H4 (cell line): Measurements from ENCODE around the gene GRIA1. TPM values are rescaled to one million over a fixed set of nuclear protein-coding genes. Genes with fewer than 3 reads are reported as not detected.

Source experiments
- DNase-seq: peaks from one replicate; pipeline ENCODE4 v3.0.0-alpha.2; 2015; ENCODE audit warnings: low spot score
- total RNA-seq: library from RNA; depleted of rRNA; stranded (reverse); fragments of >200 nt; shearing (Covaris generic); gene quantifications from 2 replicates; pipeline ENCODE4 v1.2.3, GENCODE V29; 2014

GRIA1 gene
- total RNA-seq, 1 experiment from 2014 or later: not detected

DNA sequence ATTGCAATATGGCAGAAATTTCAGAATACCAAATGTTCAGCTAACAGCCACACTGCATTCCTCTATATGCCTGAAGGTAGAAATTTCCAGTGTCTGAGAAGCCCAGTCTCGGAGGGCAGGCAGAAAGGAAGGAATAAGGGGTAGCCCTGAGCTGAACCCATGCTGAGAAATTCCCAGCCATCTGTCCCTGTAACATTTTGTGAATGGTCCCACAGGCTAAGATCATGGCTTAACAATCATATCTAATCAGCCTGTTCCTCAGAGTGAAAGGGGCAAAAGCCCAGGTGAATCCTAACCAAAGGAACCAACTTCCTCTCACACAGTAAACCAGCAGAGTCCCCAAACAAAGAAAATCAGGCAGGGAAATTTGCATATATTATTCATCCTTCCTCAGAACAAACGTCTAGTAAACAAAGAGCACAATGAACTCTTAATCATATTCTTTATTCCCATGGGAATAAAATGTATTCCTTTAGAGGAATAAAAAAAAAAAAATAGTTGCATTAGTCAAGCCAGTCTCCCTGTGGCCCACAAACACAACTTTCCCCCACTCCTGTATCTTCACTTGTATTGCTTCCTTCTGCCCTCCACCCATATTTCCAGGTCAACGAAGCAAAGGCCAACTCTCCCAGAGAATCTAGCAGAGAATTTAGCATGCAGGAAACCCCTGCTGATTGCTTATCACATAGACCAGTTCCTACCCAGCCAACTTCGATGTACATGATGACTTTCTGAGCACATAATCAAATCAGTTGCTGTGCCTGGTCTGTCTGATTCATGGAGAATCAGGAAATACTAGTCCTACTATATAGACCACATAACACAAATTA, 290.6 kb downstream of the GRIA1 start:
- no peak for DNase-seq

DNA sequence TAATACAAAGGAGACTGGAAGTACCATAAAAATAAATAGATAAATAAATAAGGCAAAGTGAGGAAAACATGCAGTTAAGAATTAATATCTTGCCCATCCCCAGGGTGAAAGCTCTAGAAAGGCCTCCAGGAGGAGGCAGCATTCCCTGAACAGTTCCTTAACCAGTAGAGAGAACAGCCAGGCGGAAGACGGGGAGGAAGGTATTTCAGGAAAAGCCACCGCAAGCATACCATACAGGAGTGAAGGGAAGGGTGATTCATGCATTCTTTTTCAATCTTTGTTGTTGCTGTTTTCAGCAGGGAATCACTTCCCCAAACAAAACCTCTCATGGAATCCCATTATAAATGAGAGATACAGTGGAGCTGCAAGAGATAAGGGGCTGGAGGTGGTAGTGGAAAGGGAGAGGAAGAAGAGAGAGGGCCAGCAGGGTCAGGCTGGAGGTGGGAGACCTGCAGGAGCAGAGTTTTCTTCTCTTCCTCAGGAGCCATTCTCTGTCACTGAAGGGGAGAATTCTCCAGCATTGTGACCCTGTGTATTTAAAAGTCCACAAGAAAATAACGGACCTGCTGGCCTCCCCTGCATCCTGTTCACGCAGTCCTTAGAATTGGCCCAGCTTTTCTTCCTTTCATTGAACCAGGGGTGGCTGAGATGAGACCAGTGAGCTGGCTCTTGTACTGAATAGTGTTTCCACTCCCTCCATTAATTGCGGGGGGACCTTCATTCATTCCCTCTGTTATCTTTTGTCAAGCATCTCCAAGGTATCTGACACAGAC, 292.3 kb downstream of the GRIA1 start:
- no peak for DNase-seq

DNA sequence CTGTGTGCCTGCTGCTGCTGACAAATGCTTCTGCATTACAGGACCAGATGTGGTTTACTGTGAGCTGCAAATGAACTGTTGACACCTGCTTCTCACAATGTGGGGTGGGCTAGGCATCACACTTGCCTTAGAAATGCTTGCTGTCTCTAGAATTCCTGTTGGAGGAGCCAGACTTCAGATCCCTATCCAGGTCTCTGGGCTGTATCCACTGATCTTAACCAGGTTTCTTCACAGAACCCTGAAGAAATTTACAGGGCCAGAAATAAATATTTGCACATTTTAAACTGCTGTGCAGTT, 292.8 kb downstream of the GRIA1 start:
- DNase-seq: no peak

DNA sequence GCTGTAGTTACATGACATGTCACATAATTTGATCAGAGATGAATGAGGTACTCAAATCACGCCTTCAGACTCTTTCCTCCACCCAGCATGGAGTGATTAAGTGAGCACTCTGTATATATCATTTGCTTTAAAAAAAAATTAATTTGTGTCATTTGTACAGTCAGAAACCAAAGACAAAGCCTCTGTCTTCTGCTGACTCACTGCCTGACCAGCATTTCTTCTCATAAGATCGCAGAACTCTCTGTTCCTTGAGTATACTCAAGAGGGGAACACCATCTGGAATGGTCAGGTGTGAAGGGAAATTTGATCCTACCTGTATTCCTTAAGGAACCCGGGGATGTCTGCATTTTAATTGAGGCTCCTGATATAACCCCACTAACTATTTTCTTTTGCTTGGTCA, 293.8 kb downstream of the GRIA1 start:
- DNase-seq: no peak

DNA sequence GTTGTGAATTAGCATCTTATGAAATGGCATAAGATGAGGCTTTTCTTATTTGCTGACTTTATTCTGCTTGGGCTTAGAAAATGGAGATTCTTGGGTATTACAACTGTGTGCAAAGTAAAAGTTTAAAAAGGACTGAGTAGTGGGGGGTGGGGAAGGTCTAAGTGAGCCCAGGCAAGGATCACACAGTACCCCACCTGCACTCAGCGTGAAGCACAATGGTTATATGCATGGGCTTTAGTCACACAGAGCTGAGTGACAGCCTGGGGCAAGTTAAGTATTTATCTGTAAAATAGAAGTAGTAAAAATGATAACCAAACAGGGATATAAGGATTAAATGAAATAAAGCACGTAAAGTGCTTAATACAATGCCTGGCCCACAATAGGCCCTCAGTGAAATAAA, 300.9 kb downstream of the GRIA1 start:
- DNase-seq: no peak

GRCh38 chr5:153792305-153792704, 301.8 kb downstream of the GRIA1 start:
- DNase-seq: no peak

DNA sequence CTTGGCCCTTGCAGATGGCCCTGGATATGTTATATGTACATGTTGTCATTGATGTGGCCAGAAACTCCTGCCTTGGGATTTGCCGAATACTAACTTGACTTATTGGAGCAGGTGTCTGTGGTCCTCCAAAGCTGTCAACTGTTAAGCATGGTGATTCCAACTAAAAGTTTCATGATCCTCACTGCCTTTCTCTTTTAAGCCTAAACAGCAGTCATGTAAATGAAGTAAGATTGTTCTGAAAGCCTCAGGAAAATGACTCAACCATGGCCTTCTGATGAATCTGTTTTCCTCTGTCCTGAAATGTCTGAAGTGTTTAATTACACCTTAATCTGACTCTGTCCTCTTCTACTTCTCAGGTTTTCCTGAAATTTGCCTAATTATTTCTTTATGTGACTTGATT, 303.2 kb downstream of the GRIA1 start:
- no peak for DNase-seq

GRCh38 chr5:153794327-153794726, 303.9 kb downstream of the GRIA1 start:
- no peak for DNase-seq

DNA sequence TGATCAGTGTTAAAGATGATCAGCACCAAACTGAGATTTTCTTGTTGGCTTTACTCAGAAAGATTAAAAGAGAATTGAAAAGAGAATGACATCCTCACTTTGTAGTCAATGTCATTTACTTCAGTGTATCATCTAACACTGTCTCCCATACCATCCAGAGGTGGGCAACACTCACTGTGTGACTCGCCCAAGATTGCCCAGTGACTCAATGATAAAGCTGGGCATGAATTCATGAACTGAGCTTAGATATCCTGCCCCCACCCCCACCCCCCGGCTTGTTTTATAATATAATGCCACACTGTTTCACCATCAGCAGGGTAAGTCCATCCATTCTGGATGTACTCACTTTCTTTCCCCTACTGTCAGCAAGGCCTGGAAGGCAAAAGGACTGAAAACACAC, 306.1 kb downstream of the GRIA1 start:
- no peak for DNase-seq

GRCh38 chr5:153797484-153797883, 307.0 kb downstream of the GRIA1 start:
- DNase-seq: no peak

- DNase-seq: no peak
Observed at GRCh38 chr5:153798830-153799229, 308.4 kb downstream of the GRIA1 start.

DNA sequence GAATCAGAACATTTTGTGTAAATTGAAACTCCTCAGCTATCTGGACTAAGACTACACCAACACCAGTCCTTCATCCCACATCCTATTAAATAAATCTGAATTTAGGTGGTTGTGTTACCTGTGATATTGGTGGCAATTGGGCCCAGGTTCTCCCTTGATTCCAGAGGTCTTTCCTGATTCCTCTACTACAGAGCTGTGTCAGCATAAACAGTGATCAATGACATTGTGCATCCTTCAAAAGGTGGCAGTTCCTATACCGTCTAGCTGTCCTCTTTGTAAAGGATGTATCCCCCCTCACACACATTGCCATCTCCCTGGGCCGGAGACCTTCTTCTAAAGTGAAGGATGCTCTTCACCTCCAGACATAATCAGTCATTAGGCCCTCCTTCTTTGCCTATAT, 309.0 kb downstream of the GRIA1 start:
- no peak for DNase-seq

DNA sequence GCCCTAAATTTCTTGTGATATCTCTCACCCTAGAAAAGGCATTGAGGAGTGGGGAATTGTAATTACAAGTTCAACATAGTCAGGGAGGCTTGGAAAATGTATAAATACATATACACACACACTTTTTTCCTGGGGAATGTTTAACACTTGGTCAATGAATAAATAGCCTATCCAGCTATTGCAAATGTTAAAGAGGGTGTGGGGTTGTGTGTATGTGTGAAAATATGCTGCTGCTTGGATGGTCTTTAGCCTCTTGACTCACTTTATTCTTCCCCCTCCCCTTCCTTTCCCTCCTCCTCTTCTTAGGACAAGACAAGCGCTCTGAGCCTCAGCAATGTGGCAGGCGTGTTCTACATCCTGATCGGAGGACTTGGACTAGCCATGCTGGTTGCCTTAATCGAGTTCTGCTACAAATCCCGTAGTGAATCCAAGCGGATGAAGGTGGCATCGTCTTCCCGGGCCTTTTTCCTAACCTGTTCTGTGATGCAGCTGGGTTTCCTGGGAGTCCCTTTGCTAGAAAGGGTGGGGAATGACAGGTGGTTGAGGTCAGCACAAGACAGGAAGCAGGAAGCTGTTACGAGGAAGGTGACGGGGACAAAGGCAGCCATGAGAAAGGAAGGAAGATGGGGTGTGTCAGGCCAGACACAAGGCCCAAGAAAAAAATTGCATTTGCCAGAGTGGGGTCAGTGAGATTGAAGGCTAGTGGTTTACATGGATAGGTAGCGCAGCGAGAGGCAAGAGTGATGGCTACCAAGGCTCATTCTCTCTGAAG, 311.8 kb downstream of the GRIA1 start:
- DNase-seq: no peak

DNA sequence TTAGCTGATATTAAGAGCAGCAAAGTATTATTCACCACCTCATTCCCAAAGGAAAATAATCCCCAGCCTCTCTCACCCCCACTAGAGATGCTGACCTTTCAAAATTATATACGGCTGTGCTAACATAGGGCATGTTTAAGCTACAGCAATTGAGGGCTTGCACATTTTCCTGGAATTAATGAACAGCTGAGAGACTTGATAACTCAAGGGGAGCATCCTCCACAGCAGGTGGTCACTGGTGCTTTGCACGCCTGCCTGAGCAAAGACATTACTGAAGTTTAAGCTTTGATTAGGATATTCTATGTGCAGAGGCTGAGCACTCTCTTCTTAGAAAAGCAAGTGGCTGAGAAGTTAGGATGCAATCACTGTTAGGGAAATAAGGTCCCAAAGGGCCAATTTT, 317.3 kb downstream of the GRIA1 start:
- no peak for DNase-seq

DNA sequence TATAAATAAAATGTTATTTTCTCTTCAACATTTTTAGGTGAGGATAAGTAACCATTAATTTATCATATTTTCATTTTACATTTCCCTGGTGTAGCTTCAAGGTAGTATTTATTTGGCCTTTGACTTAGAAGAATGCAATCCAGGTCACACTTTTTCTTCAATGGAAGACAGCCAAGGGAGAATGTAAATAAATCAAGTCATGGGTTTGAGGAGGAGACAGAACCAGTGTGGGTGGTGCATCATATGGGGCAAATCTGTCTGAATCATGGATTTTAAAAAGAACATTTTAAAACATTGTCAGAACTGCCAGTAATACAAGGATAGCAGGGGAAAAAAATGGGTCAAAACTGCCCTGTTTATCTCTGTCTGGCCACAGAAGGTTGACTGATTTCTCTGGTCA, 318.7 kb downstream of the GRIA1 start:
- no peak for DNase-seq

DNA sequence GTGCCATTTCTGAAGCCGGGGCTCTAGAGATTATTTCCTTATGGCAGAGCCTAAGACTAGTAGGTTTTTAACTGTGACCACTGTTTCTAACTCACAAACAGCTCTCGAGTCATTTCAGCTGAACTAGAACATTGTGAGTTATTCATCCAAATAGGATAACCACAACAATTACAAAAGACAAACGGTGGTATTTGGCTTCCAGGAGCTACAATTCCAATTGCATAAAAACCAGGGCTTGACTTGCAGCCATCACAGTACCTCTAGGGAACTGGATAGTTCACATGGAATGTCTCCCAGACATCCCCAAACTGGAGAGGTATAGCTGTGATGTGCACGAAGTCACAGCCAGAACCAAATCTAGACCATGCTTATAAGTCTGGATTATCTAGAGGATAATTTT, 323.4 kb downstream of the GRIA1 start:
- no peak for DNase-seq

- DNase-seq: no peak
Observed at GRCh38 chr5:153816870-153817269, 326.4 kb downstream of the GRIA1 start.

DNA sequence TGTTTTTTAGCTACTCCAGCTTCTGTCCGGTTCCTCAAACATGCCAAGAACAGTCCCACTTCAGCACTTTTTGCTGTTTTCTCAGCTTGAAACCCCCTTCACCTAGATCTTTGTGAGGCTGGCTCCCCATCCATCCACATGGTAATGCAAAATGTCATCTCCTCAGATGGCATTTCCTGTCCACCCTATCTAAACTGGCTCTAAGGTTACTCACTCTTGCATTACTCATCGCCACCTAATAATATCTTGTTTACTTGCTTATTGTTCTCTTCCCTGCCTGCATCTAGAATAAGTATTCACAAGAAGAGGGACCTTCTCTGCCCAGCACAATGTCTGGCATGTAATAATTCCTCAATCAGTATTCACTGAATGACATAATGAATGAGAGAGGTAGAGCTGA, 328.2 kb downstream of the GRIA1 start:
- no peak for DNase-seq

DNA sequence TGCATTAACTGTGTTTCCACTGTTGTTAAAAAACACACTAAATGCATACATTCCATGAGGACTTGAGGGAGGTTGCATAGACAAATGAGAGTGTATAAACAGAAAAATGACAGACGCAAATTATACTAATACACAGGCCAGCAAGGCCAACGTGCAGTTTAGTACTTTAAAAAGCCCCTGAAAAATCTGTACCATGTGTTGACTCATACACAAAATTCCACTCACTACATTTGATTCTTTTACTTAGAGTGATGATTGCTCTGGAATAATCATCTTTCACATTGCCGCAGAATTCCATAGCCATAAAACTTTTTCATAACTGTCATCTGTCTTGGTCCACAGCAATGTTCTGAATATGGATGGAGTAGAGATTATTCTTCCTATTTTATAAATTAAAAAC, 332.6 kb downstream of the GRIA1 start:
- DNase-seq: no peak

DNA sequence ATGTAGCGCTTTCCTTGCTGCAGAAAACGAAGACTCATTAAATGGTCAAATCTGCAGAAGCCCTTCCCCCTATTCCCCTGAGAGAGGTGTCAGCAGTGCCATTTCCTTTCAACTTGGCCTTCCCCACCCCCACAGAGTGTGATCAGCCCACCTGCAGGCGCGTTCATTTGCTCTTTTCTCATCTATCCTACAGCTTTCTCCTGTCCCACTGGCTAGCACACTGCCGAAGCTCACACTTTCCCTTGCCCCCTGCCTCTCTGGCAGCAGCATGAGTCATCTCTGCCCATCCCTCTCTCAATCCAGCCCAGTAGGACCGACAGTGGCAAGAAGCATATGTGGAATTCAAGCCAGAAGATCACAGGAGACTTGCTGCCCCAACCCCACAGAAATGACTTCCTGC, 334.4 kb downstream of the GRIA1 start:
- no peak for DNase-seq

- no peak for DNase-seq
Observed at GRCh38 chr5:153827397-153827796, 336.9 kb downstream of the GRIA1 start.

DNA sequence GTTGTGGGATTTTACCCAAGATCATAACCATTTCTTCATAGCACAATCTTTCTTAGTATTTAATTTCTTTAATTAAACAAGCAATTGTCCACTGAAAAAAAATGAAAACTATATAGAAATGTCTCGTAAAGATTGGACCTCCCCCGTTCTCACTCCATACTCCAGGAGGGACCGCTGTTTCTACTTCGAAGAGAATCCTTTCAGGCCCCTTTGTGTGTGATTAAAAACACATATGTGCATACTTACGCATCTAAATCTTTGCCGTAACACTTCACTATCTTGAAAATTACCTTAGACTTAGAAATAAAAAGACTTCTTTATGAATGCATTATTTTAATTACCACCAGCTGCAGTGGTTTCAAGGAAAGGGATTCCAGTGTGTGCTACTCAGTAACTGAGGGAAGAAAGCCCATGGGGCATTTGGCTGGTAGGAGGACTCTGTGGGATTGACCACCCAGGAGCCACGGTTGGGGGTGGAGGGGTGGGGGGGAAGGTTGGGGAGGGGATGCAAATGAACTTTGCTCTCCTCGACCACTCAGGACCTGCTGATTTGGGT, 339.1 kb downstream of the GRIA1 start:
- no peak for DNase-seq
